Pancreas (tissue), 10 donors: Measurements from ENCODE around the gene FBXO34. TPM values are rescaled to one million over a fixed set of nuclear protein-coding genes. Genes with fewer than 3 reads are reported as not detected.
A peak's percentile ranks its signal among the peaks of the same experiment; 100 is the strongest.

Experiments used
- ATAC-seq, 4 donors: fragments of 200-7000 bp; cut with Tn5 transposase; one replicate each; pipeline versions ENCODE4 v1.8.0 to v1.9.1; 2020; ENCODE audit warnings: mild to moderate bottlenecking in 4 of 4, moderate library complexity in 4 of 4
- DNase-seq, 6 donors: peaks; one replicate each; pipeline ENCODE4 v3.0.0-alpha.2; 2020
- FAIRE-seq: peaks from 2 replicates; lab custom pipeline; 2012; peaks lifted over from hg19 to GRCh38; lab: Jason Lieb, UNC
- H3K27ac ChIP-seq, 4 donors: fragments of 200-600 bp; sonication (generic); 1 replicate in 3 of 4; 2 replicates in 1 of 4; pipeline versions ENCODE4 v1.5.0 to v1.8.0; 2020
- H3K27me3 ChIP-seq, 4 donors: fragments of 200-600 bp; one replicate each; pipeline ENCODE4 v1.8.0; 2021
- H3K36me3 ChIP-seq, 3 donors: fragments of 200-600 bp; sonication (generic) in 1 of 3; one replicate each; pipeline versions ENCODE4 v1.5.0 to v1.8.0; 2020 to 2021
- H3K4me1 ChIP-seq, 3 donors: fragments of 200-600 bp; one replicate each; pipeline ENCODE4 v1.8.0; 2021
- H3K4me3 ChIP-seq, 4 donors: fragments of 200-600 bp; sonication (generic) in 2 of 4; one replicate each; pipeline versions ENCODE4 v1.5.0 to v1.8.0; 2020 to 2021
- H3K9me3 ChIP-seq, 4 donors: fragments of 200-600 bp; one replicate each; pipeline ENCODE4 v1.8.0; 2021
- CTCF ChIP-seq, 4 donors: fragments of 200-600 bp; sonication (generic) in 3 of 4; IDR thresholded peaks; one replicate each; pipeline versions ENCODE4 v1.5.0 to v1.8.0; 2021; ENCODE audit warnings: antibody characterized with exemption in 4 of 4
- WGBS, 2 donors: extraction: QIAGEN DNeasy Blood & Tissue Kit; methylation state at CpG; one replicate each; pipeline ENCODE4 v1.1.7; 2013; 5-methylcytosine and 5-hydroxymethylcytosine counted together
- intact Hi-C, 3 donors: fragments of 100-400 bp; cut with DNase I; formaldehyde crosslinking; loops; one replicate each; pipeline versions ENCODE4 v1.11.1 to v1.14.2; 2022
- polyA plus RNA-seq, 2 donors: library from polyadenylated mRNA; stranded (reverse); fragments of 200-250 nt; gene quantifications; one replicate each; pipeline ENCODE4 v1.2.3, GENCODE V29; 2013
- total RNA-seq, 6 donors: library from RNA; stranded (reverse); fragmentation: NEBNext Ultra II Directional in 4 of 6; extraction: Animal tissue kit (Norgen Biotek cat#: 25700) in 4 of 6; gene quantifications; one replicate each; pipeline versions ENCODE4 v1.2.1 to v1.2.4, GENCODE V29; 2021 to 2023
- donor health status: healthy with polysubstance abuse.
- donor health status: DM: no; HTN: no; CAD: no; lungs with moderate emphysema.
- donor health status: DM: no; HTN: no; CAD: no.
- donor health status: control.
- donor health status: control.
- donor health status: Bipolar disorder and iron deficiency.
- donor health status: DM: yes; HTN: yes; CAD: no.
- donor health status: DM: no; HTN: no; CAD: no.
- donor health status: DM: no; HTN: no; CAD: no.
- donor health status: DM: yes; HTN: yes; CAD: no.

Gene FBXO34
- total and polyA plus RNA-seq, 8 donors, result 4.6 to 19.7 (median 9.4) TPM

- FAIRE-seq, result no peak
- Histone ChIP-seq H3K4me1 (no peaks in the 10 kb centered on the region), H3K27ac (no peak overlapping the region), H3K4me3 (no peak overlapping the region), H3K27me3 (no peaks in the 10 kb centered on the region), H3K9me3 (no peaks in the 10 kb centered on the region), H3K36me3 (no peaks in the 10 kb centered on the region)
- TF ChIP-seq CTCF (IDR thresholded peaks at IDR 0.05), result no peak
- no peak for DNase-seq
- ATAC-seq, result no peak
- WGBS, 2 donors, result 89 to 92% methylated on average over 5 of the region's 5 CpGs
- intact Hi-C loops, result loop anchor here in 1 of 3 donors (10.0 kb wide), 1 partner anchor 111 kb away; no protein-coding TSS in a partner anchor
Observed at GRCh38 chr14:55243813-55244212, 27.4 kb upstream of the FBXO34 start.

GRCh38 chr14:55245657-55246268 is 25.5 kb upstream of the FBXO34 start:
- no peaks in the 10 kb centered on the region for H3K36me3 ChIP-seq
- FAIRE-seq, result no peak
- no peaks in the 10 kb centered on the region for H3K27me3 ChIP-seq
- TF ChIP-seq CTCF (IDR thresholded peaks at IDR 0.05), result peak in 3 of 4 donors; percentile 38 to 54 (median 38)
- DNase-seq, result peak in 2 of 6 donors; percentile 22 to 24
- intact Hi-C loops, result loop anchor here in 1 of 3 donors (10.0 kb wide), 1 partner anchor 109 kb away; no protein-coding TSS in a partner anchor
- H3K9me3 ChIP-seq, result no peaks in the 10 kb centered on the region
- H3K27ac ChIP-seq, result no peak overlapping the region
- peak in 3 of 4 donors; percentile 44 to 63 (median 60) for ATAC-seq
- H3K4me1 ChIP-seq, result no peaks in the 10 kb centered on the region
- no peak overlapping the region for H3K4me3 ChIP-seq
- 40 to 61% methylated on average over 4 of the region's 4 CpGs for WGBS, 2 donors

GRCh38 chr14:55248411-55248810 is 22.8 kb upstream of the FBXO34 start:
- WGBS, 2 donors, result 89 to 97% methylated on average over 4 of the region's 4 CpGs
- ATAC-seq, result no peak
- no peaks in the 10 kb centered on the region for H3K36me3 ChIP-seq
- no peak overlapping the region for H3K4me3 ChIP-seq
- H3K27me3 ChIP-seq, result no peaks in the 10 kb centered on the region
- H3K4me1 ChIP-seq, result no peaks in the 10 kb centered on the region
- no peak for DNase-seq
- intact Hi-C loops, result loop anchor here in 1 of 3 donors (10.0 kb wide), 1 partner anchor 106 kb away; no protein-coding TSS in a partner anchor
- no peak overlapping the region for H3K27ac ChIP-seq
- no peak for FAIRE-seq
- TF ChIP-seq CTCF (IDR thresholded peaks at IDR 0.05), result no peak
- H3K9me3 ChIP-seq, result no peaks in the 10 kb centered on the region

- DNase-seq (no peak), FAIRE-seq (no peak), ATAC-seq (no peak)
- Histone ChIP-seq H3K27ac (no peak overlapping the region), H3K27me3 (no peaks in the 10 kb centered on the region), H3K36me3 (no peaks in the 10 kb centered on the region), H3K4me1 (no peaks in the 10 kb centered on the region), H3K4me3 (no peak overlapping the region), H3K9me3 (no peaks in the 10 kb centered on the region)
- no peak for TF ChIP-seq CTCF (IDR thresholded peaks at IDR 0.05)
- WGBS, 2 donors, result 37 to 38% methylated on average over 4 of the region's 4 CpGs
- intact Hi-C loops, result loop anchor here in 1 of 3 donors (10.0 kb wide), 1 partner anchor 105 kb away; no protein-coding TSS in a partner anchor
Observed at GRCh38 chr14:55249423-55249822, 21.8 kb upstream of the FBXO34 start.

GRCh38 chr14:55253276-55253675 is 17.9 kb upstream of the FBXO34 start:
- FAIRE-seq (no peak), DNase-seq (no peak), ATAC-seq (no peak)
- no peak overlapping the region for H3K27ac ChIP-seq
- intact Hi-C loops, result no loop called here
- H3K4me1 ChIP-seq, result no peaks in the 10 kb centered on the region
- H3K36me3 ChIP-seq, result no peaks in the 10 kb centered on the region
- H3K4me3 ChIP-seq, result no peak overlapping the region
- no peaks in the 10 kb centered on the region for H3K27me3 ChIP-seq
- H3K9me3 ChIP-seq, result no peaks in the 10 kb centered on the region
- WGBS, 2 donors, result 82 to 85% methylated on average over 5 of the region's 5 CpGs
- no peak for TF ChIP-seq CTCF (IDR thresholded peaks at IDR 0.05)
